Measurements from ENCODE around the gene GHR. TPM values are rescaled to one million over a fixed set of nuclear protein-coding genes. Genes with fewer than 3 reads are reported as not detected.

Gene GHR
- total RNA-seq, 1 donor from 2014 or later, result 6.4 TPM

DNA sequence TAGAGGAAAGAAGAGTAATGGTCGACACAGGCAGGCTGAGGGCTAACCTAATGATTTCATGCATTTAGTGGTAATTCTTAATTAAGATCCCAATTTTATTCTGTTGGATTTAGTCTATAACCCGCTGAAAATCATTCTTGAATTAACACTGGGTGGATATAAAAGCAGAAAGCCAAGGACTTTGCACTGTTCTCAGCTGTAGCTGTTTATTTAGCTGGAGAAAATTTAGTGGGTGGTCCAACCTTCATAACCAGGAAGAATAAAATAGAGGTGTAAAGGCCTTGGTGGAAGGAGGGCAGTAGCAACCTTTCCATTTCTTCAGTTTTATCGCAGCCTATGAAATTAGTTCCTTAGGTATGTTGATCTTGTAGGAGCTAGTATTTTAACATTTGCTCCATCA is 92.3 kb downstream of the GHR start:
- TF ChIP-seq, protein P1, sequence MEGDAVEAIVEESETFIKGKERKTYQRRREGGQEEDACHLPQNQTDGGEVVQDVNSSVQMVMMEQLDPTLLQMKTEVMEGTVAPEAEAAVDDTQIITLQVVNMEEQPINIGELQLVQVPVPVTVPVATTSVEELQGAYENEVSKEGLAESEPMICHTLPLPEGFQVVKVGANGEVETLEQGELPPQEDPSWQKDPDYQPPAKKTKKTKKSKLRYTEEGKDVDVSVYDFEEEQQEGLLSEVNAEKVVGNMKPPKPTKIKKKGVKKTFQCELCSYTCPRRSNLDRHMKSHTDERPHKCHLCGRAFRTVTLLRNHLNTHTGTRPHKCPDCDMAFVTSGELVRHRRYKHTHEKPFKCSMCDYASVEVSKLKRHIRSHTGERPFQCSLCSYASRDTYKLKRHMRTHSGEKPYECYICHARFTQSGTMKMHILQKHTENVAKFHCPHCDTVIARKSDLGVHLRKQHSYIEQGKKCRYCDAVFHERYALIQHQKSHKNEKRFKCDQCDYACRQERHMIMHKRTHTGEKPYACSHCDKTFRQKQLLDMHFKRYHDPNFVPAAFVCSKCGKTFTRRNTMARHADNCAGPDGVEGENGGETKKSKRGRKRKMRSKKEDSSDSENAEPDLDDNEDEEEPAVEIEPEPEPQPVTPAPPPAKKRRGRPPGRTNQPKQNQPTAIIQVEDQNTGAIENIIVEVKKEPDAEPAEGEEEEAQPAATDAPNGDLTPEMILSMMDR (IDR thresholded peaks at IDR 0.05), result no peak
- H3K4me3 ChIP-seq, result no peak overlapping the region
- no peak for DNase-seq (ENCODE audit: low spot score in 2 of 2)
- intact Hi-C loops (cut with DNase I), result loop anchor here (5.0 kb wide), 1 partner anchor 47 kb away; no protein-coding TSS in a partner anchor
- no peak overlapping the region for H3K27ac ChIP-seq
- no peaks in the 10 kb centered on the region for H3K36me3 ChIP-seq
- H3K9me3 ChIP-seq, result no peaks in the 10 kb centered on the region
- H3K27me3 ChIP-seq, result no peaks in the 10 kb centered on the region
- H3K4me1 ChIP-seq, result peaks cover 0 to 5% of the 10 kb centered on the region in 2 donors

DNA sequence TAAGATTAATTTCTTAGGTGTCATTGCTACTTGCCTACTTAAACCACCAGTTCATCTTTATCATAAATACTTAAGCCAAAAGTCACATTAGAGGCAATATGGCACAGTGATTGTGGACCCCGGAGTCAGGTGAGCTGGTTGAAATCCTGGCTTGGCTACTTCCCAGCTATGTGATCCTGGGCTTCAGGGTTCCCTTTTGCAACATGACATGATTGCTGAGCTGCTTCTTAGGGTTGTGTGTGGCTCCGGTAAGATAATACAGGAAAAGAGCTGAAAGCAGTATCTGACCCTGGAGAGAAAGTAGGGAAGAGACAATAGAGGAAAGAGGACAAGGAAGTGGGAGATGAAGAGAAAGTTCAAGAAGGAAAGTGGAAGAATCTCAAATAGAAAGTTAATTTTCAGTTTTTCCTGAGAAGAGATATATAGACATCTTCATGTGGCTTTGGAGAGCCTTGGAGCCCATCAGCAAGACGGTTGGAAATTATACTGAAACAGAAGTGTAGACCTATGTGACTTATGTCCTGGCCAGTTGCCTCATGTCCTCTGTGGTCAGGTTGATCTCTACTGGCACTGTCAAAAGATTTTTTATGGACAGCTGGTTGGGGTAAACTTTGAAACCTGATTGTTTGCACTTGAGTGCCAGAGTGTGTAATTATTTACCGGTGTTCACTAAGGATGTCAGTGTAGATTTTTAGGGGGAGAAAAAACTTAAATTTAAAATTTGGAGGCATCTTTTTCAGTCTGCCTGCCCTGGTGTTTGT is 93.2 kb downstream of the GHR start:
- no peaks in the 10 kb centered on the region for H3K27me3 ChIP-seq
- H3K4me3 ChIP-seq, result no peak overlapping the region
- intact Hi-C loops (cut with DNase I), result loop anchor here (5.0 kb wide), 1 partner anchor 46 kb away; no protein-coding TSS in a partner anchor
- H3K36me3 ChIP-seq, result no peaks in the 10 kb centered on the region
- H3K27ac ChIP-seq, result no peak overlapping the region
- H3K9me3 ChIP-seq, result no peaks in the 10 kb centered on the region
- TF ChIP-seq, protein P1 (IDR thresholded peaks at IDR 0.05), result no peak
- DNase-seq (ENCODE audit: low spot score in 2 of 2), result no peak
- H3K4me1 ChIP-seq, result peaks cover 0 to 5% of the 10 kb centered on the region in 2 donors

DNA sequence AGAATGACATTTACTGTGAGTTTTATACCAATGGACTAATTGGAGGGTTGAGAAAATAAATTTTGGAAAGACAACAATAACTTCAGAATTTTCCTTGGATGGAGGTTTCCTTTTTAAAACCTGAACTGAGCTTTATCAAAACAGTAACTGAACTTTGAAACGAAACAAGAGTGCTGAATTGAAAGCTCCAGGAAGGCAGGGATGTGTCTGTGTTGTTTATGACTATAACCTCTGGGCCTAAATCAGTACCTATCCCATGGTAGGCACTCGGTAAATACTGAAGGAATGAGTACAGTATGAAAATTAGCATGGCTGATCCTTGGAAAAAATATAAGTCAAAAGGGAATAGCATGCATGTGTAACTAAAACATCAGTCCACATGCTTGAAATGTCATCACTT is 93.9 kb downstream of the GHR start:
- no peak overlapping the region for H3K4me3 ChIP-seq
- H3K27ac ChIP-seq, result no peak overlapping the region
- peaks cover 0 to 5% of the 10 kb centered on the region in 2 donors for H3K4me1 ChIP-seq
- no peaks in the 10 kb centered on the region for H3K36me3 ChIP-seq
- TF ChIP-seq, protein P1 (IDR thresholded peaks at IDR 0.05), result no peak
- no peak for DNase-seq (ENCODE audit: low spot score in 2 of 2)
- H3K27me3 ChIP-seq, result no peaks in the 10 kb centered on the region
- intact Hi-C loops (cut with DNase I), result loop anchor here (5.0 kb wide), 1 partner anchor 45 kb away; no protein-coding TSS in a partner anchor
- no peaks in the 10 kb centered on the region for H3K9me3 ChIP-seq

DNA sequence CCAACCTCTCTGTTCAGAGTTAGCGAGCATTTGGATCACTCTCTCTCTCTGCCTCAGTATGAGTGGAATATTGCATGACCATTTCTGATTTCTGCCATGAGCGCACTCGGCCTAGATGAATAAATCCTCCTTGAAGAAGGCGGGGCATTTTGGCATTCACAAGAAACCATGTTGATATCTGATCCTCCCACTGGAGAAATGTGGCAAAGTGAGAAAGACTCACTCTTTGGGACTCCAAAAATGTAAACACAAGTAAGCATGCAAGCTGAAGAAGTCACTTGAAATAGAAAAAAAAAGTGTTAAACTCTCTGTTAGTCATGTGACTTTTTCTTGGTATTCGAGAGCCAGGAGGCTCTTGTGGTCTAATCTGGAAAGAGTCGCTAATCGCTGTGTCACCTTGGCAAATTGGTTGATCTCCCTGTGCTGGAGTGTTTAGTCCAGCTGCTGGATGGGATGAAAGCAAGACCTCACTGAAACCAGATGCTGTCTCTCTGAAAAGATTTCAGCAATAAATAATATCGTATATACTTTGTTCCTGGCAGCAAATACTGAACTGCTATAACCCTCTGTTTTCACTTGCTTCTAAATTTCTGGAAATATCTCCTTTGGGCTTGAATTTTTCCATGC is 95.5 kb downstream of the GHR start:
- Histone ChIP-seq H3K4me1 (peaks cover 0 to 5% of the 10 kb centered on the region in 2 donors), H3K36me3 (no peaks in the 10 kb centered on the region), H3K27ac (no peak overlapping the region), H3K4me3 (no peak overlapping the region), H3K27me3 (no peaks in the 10 kb centered on the region), H3K9me3 (no peaks in the 10 kb centered on the region)
- TF ChIP-seq, protein P1 (IDR thresholded peaks at IDR 0.05), result no peak
- DNase-seq (ENCODE audit: low spot score in 2 of 2), result no peak
- intact Hi-C loops (cut with DNase I), result loop anchor here (5.0 kb wide), 1 partner anchor 44 kb away; no protein-coding TSS in a partner anchor

DNA sequence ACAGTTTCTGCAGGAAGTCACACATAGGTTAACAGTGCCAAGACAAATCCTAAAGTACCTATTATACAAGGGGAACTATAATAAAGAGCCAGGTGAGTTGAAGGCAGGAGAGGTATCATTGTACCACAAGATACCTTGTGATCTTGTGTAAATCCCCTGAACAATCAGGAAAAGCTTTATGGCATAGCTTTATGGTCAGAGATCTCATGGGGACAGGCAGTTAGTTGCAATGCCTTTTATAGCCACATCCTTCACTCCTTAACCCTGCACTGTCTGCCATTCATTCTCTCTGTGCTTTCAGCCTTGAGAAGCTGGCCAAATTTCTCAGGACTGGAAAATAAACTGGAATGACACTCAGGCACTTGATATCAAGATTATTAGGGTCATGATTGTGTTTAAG is 97.0 kb downstream of the GHR start:
- DNase-seq (ENCODE audit: low spot score in 2 of 2), result no peak
- H3K4me1 ChIP-seq, result peaks cover 0 to 5% of the 10 kb centered on the region in 2 donors

More for the DNA sequence above, 97.0 kb downstream of the GHR start:
- no peaks in the 10 kb centered on the region for H3K9me3 ChIP-seq
- TF ChIP-seq, protein P1 (IDR thresholded peaks at IDR 0.05), result no peak
- no peaks in the 10 kb centered on the region for H3K27me3 ChIP-seq
- no peak overlapping the region for H3K27ac ChIP-seq
- no peaks in the 10 kb centered on the region for H3K36me3 ChIP-seq
- H3K4me3 ChIP-seq, result no peak overlapping the region
- intact Hi-C loops (cut with DNase I), result no loop called here

Measured in ascending aorta (tissue), 2 donors.